Stimulated activated CD8-positive, alpha-beta memory T cell treated with anti-CD3 and anti-CD28 coated beads, Interleukin-12 subunit alpha, Interleukin-12 subunit beta, amount 100 ng/mL, for 4 hours (primary cell): ENCODE results near the gene EDEM3.
"Not testable (repeated sequence)": the region's sequence is repeated elsewhere in the genome, so short reads cannot be mapped to it uniquely, and the experiment has no call there.

Source experiments
- DNase-seq: peaks from one replicate; pipeline ENCODE4 v3.0.0-alpha.2; 2020; ENCODE audit warnings: low read depth

EDEM3 gene

GRCh38 chr1:184734980-184735379 is 19.7 kb downstream of the EDEM3 start:
- no peak for DNase-seq

DNA sequence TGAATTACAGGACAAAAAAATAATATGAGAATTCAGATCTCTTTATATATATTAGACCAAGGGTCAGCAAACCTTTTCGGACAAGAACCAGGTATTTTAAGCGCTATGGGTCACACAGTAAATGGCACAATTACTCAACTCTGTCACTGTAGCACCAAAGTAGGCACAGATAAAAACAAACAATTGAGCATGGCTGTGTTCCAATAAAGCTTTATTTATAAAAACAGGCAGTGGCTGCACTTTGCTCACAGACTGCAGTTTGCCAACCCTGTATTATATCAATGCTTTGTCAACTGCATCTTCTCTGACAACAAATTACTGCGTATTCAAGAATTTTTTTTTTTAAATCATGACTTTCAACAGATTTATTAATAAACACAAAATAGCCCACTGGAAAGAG is 29.8 kb downstream of the EDEM3 start:
- no peak for DNase-seq

DNA sequence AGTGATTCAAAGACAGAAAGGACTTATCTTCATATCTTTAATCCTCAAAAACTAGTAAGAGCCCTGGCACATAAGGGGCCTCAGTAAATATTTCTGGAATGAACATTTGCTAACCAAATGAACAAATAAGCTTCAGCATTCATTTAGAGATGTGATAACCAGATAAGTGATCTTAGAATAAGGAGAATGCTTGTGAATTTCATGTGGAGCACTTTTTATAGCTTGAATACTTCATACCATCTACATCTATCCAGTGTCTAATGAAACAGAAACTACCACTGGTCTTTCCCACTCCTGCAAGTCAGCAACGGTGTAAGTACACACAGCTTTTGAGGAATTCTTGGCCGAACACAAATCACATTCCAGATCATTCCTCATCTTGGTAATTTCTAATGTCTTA is 38.5 kb downstream of the EDEM3 start:
- no peak for DNase-seq

DNA sequence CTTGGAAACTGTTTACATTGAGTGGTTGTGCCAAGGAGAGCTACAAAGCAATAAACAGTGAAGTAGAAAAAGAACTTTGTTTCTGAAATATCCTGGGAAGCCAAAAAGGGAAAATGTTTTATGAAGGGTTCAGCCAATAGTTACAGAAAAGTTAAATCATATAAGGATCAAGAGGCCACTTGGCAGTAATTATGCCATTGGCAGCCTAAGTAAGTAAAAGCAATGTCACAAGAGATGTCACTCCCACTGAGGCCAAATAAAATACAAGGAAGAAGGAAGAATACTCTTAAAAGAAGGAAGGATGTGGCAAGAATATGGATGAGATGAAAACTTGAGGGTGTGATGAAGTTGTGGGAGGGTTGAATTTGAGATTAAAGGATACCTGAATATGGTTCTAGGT is 45.2 kb downstream of the EDEM3 start:
- no peak for DNase-seq

DNA sequence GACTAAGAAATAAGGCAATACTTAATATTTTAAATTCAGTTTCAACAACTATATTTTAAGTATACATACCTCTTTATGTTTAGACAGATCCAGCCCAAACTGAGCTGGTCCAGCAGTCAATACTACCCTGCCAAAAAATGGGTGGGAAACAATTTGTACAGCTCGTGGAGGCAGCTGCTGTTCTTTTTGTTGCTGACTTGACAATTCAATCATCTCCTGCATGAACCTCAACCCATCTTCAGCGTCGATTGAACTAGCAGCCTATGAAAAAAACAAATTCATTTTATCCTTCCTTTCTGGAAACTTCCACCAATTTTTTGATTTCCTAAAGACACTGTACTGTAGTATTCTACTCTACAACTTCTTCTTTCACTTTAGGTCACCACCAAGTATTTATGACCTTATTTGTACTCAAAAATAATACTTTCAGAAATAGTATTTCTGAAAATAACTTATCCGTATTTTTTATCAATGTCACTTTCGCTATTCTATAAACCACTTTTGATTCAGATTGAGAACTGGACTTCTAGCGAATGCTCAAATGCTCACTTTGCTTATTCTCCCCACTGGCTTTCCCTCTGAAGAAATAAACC is 46.5 kb downstream of the EDEM3 start:
- no peak for DNase-seq

DNA sequence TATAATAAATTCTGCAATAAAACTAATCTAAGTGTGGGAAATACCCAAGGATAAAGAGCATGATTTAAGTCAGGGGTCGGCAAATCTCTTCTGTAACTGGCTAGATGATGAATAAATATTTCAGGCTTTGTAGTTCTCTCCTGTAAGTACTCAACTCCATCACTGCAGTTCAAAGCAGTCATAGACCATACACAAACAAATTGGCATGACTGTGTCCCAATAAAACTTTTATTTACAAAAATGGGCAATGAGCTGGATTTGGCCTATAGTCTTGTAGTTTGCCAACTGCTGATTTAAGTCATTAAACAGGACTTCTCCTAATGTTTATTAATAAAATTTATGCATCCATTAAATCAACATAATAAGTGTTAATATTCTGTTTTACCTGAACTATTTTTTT is 49.4 kb downstream of the EDEM3 start:
- DNase-seq, result no peak

DNA sequence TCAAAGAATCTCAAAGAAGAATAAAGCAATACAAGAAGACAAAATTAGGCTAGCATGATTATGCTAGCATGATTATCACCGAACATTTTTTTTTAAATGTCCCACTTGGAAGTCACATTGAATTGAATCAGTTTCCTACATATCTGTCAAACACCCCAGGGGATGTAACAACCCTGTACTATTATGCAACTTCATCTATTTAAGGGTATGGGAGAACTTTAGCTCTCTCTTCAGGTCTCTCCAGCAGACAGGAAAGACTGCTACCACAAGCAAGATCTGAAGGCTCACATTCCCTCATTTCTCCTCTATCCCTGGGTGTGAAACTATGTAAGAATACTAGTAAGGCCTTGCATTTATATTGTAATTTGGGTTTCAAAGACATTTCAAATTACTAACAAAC is 52.8 kb downstream of the EDEM3 start:
- no peak for DNase-seq

GRCh38 chr1:184698969-184699368 is 55.7 kb downstream of the EDEM3 start:
- DNase-seq, result no peak

DNA sequence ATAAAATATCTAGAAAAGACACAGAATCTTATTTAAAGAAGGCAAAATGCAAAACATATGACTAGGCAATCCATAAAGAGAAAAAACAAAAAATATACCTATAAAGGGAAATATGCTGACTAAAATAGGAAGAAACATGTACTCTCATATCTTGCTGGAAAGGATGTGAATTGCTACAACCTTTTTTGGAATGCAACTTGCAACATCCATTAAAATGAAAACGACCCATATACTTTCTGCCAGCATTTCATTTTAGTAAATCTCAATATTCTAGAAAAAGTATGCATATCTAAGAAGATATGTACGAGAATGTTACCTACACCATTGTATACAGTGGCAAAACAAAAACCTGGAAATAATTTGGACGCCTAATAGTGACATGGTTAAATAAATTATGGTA is 56.6 kb downstream of the EDEM3 start:
- no peak for DNase-seq

DNA sequence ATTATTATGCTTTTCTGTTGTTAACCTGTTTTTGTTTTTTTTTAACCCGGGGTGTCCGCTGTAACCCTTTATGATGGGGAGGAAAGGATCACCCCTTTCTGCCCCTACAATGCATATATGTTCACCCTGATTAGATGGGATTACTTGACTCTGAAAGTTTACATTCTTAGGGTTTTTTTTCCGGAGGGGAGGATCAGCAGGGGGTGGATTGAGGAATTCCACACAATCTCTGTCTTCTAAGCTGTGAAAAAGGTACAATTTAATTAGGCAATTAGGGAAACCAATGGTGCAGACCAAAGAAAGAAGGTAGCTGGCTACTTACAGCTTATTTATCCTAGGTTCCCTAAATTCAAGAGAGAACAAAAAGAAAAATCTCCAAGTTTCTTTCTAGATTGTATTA is 58.3 kb downstream of the EDEM3 start:
- no peak for DNase-seq

- DNase-seq, result no peak
These were observed 59.6 kb downstream of the EDEM3 start for GRCh38 chr1:184695023-184695422.

DNA sequence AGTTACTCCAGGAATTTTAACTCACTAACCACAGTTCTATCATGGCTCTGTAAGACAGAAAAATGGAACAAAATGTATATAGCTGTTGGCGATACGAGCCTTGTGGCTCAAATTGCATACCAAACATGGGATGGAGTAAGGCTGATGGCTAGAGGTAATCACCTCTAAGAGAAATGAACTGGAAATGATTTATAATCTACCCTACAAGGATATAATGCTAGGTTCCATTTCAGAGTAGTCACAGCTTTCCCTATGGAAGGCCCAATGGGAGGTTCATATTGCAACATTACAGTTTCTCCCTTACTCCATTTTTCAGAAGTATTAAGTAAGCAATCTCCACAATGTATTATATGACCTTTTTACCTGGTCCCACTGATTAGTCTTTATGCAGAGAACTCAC is 61.6 kb downstream of the EDEM3 start:
- no peak for DNase-seq

GRCh38 chr1:184691719-184692324 is 62.8 kb downstream of the EDEM3 start:
- DNase-seq, result no peak

DNA sequence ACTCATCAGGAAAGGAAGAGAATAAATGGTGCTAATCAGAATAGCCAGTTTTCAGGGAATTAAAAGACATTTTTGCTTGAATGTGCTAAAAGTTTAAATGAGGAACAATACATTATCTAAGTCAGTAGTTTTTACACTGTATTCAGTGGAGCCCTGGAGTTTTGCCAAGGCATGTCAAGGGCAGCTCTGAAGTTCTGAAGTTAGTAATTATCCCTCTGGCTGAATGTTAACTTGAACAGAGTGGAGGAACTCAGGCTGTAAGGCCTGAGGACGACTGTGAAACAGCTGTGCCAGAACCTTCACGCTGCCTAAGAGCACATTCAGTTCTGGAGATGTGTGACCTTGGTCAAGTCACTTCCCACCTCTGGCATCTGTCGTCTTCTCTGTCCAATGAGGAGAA is 68.1 kb downstream of the EDEM3 start:
- no peak for DNase-seq

GRCh38 chr1:184685116-184685515 is 69.5 kb downstream of the EDEM3 start:
- no peak for DNase-seq

GRCh38 chr1:184684285-184685074 is 70.2 kb downstream of the EDEM3 start:
- DNase-seq, result no peak

GRCh38 chr1:184682956-184683355 is 71.7 kb downstream of the EDEM3 start:
- no peak for DNase-seq

DNA sequence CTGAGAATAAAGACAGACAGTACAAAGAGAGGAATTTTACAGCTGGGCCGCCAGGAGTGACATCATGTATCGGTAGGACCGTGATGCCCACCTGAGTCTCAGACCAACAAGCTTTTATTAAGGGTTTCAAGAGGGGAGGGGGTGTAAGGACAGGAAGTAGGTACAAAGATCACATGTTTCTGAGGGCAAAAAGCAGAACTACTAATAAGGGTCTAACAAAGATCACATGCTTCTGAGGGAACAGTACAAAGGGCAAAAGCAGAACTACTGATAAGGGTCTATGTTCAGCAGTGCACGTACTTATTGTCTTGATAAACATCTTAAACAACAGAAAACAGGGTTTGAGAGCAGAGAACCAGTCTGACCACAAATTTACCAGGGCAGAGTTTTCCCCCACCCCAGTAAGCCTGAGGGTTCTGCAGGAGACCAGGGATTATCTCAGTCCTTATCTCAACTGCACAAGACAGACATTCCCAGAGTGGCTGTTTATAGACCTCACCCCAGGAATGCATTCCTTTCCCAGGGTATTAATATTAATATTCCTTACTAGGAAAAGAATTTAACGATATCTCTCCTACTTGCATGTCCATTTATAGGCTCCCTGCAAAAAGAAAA is 73.9 kb downstream of the EDEM3 start:
- not testable (repeated sequence) for DNase-seq

DNA sequence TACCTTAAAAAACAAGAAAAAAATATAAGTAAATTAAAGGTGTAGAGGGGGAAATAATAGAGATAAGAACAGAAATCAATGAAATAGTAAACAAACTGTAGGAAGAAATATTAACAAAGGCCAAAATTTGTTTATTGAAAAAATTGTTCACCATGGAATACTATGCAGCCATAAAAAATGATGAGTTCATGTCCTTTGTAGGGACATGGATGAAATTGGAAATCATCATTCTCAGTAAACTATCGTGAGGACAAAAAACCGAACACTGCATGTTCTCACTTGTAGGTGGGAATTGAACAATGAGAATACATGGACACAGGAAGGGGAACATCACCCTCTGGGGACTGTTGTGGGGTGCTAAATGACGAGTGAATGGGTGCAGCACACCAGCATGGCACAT is 75.2 kb downstream of the EDEM3 start:
- DNase-seq, result not testable (repeated sequence)

DNA sequence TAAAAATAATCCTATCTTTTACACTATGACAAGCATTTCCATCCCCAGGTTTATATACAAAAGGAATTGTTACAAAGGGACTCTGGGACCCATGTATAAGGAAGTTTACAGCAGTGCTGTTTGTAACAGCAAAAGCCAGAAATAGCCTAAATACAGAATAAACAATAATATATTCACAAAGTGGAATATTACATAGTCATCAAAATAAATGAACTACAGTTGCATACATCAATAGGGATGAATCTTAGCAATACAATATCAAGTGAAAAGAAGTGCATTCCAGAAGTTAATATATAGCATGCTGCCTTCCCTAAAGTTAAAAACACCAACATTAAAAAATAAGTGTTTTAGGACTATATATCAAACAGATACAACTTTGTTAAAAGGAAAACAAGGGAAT is 77.3 kb downstream of the EDEM3 start:
- no peak for DNase-seq

DNA sequence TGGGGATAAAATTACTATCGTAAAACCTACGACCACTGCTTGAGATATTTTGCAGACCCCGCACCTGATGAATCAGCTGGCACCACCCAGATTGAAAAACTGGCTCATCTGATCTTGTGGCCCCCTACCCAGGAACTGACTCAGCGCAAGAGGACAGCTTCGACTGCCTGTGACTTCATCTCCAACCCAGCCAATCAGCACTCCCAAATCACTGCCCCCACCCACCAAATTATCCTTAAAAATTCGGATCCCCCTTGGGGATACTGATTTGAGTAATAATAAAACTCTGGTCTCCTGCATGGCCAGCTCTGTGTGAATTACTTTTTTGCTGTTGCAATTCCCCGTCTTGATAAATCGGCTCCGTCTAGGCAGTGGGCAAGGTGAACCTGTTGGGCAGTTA is 81.4 kb downstream of the EDEM3 start:
- no peak for DNase-seq

DNA sequence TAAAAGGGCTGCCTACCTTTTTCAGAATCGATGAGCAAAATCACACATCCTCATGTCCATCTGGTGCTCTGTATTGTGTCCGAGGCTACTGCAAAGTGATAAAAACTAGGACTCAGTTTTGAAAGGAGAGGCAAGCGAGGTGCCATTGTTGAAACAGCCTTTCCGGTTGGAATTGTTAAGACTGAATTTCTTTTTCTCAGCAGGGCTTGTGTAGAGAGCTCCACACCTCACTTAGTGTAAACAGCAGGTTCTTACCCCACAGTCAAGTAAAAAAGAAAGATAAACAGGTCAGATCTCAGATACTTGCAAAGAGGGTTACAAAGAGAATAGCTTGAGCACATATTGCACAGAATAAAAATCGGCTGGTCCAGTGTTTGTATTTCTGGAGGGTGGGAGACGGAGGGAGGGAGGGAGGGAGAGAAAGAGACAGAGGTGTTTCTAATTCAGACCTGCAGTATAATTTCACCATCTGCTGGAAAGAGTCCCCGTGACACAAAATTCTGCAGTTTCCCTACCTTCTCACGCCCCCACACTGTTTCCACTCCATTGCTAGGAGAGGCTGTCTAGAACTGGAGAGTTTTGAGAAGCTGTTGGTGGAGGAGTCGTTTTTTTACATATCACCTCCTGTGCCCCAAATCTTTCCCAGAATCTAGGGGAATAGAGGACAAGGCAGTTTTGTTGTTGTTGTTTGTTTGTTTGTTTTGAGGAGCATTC is 82.5 kb downstream of the EDEM3 start:
- DNase-seq, result no peak

DNA sequence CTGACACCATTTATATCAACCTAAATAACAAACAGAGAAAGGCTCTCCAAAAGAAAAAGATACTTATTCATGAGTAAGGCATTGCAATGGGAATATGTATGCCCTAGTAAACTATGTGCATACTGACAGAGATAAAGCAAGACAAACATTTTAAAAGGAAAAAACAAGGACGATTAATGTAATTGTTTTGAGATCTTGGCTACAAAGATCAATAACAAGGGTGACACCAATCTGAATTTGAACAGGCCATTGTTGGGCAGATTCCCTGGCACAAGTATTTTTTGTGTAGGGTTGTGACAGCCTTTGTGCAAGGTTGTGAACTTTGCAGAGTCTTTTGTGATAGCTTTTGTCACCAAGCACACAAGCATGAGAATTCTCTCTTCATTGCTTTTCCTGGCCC is 85.3 kb downstream of the EDEM3 start:
- no peak for DNase-seq
